Adrenal gland (tissue), 5 donors: ENCODE measurements around the gene FGD3.

Experiments
- POLR2A ChIP-seq, 2 donors: fragments of 450-650 bp; IDR thresholded peaks; one replicate each; pipeline ENCODE4 v1.6.1; 2017; ENCODE audit warnings: antibody characterized with exemption in 2 of 2, mild to moderate bottlenecking in 2 of 2, moderate library complexity in 1 of 2
- TF ChIP-seq, protein P1 (sequence below), 6 experiments: fragments of 450-650 bp in 4 of 6; fragments of 200-600 bp in 2 of 6; sonication (generic) in 1 of 6; IDR thresholded peaks; 1 replicate in 5 of 6; 2 replicates in 1 of 6; pipeline versions ENCODE4 v1.5.1 to v1.8.0; 2016 to 2021; ENCODE audit warnings: antibody characterized with exemption in 6 of 6, mild to moderate bottlenecking in 2 of 6, moderate library complexity in 1 of 6
- donor health status: DM: no; HTN: no; CAD: no.

GRCh38 chr9:92984976-92985375 lies 37.7 kb downstream of the FGD3 start:
- no peak for TF ChIP-seq POLR2A (IDR thresholded peaks at IDR 0.05)
- TF ChIP-seq, protein P1, sequence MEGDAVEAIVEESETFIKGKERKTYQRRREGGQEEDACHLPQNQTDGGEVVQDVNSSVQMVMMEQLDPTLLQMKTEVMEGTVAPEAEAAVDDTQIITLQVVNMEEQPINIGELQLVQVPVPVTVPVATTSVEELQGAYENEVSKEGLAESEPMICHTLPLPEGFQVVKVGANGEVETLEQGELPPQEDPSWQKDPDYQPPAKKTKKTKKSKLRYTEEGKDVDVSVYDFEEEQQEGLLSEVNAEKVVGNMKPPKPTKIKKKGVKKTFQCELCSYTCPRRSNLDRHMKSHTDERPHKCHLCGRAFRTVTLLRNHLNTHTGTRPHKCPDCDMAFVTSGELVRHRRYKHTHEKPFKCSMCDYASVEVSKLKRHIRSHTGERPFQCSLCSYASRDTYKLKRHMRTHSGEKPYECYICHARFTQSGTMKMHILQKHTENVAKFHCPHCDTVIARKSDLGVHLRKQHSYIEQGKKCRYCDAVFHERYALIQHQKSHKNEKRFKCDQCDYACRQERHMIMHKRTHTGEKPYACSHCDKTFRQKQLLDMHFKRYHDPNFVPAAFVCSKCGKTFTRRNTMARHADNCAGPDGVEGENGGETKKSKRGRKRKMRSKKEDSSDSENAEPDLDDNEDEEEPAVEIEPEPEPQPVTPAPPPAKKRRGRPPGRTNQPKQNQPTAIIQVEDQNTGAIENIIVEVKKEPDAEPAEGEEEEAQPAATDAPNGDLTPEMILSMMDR (IDR thresholded peaks at IDR 0.05), result no peak
